HPDE6-E6E7 (cell line): Measurements from ENCODE around the gene DNAJA1.
"Not testable (repeated sequence)": the region's sequence is repeated elsewhere in the genome, so short reads cannot be mapped to it uniquely, and the experiment has no call there.

Experiments
- DNase-seq: peaks from one replicate; pipeline ENCODE4 v3.0.0; 2011; ENCODE audit warnings: missing footprints; ENCODE audit errors: extremely low spot score

DNAJA1 gene

GRCh38 chr9:33024966-33025571 is at the start of gene DNAJA1:
TSS of gene DNAJA1 (plus strand) at chr9:33025273. CDS start at chr9:33026485, 1,212 bp downstream.
- peak; percentile 85 for DNase-seq

GRCh38 chr9:32978051-32978450 is 47.0 kb upstream of the DNAJA1 start:
- no peak for DNase-seq

- no peak for DNase-seq
Measured at GRCh38 chr9:32986971-32987370, 38.1 kb upstream of the DNAJA1 start.

GRCh38 chr9:32989660-32990059 is 35.4 kb upstream of the DNAJA1 start:
- DNase-seq, result no peak

- no peak for DNase-seq
Measured at GRCh38 chr9:32991897-32992594, 33.0 kb upstream of the DNAJA1 start.

- DNase-seq, result no peak
Measured at GRCh38 chr9:32992595-32993238, 32.4 kb upstream of the DNAJA1 start.

- not testable (repeated sequence) for DNase-seq
Measured at GRCh38 chr9:33000682-33001055, 24.4 kb upstream of the DNAJA1 start.

- not testable (repeated sequence) for DNase-seq
Measured at GRCh38 chr9:33005335-33005734, 19.7 kb upstream of the DNAJA1 start.

GRCh38 chr9:33007755-33008154 is 17.3 kb upstream of the DNAJA1 start:
- no peak for DNase-seq

GRCh38 chr9:33011831-33012230 is 13.2 kb upstream of the DNAJA1 start:
- DNase-seq, result no peak

- no peak for DNase-seq
Measured at GRCh38 chr9:33012328-33013069, 12.6 kb upstream of the DNAJA1 start.

GRCh38 chr9:33013962-33014664 is 11.0 kb upstream of the DNAJA1 start:
- no peak for DNase-seq

- no peak for DNase-seq
Measured at GRCh38 chr9:33014665-33015014, 10.4 kb upstream of the DNAJA1 start.

- no peak for DNase-seq
Measured at GRCh38 chr9:33017283-33018041, 7.6 kb upstream of the DNAJA1 start.

- DNase-seq, result no peak
Measured at GRCh38 chr9:33019797-33020196, 5.3 kb upstream of the DNAJA1 start.

- no peak for DNase-seq
Measured at GRCh38 chr9:33022303-33022702, 2.8 kb upstream of the DNAJA1 start.

GRCh38 chr9:33022755-33023154 is 2.3 kb upstream of the DNAJA1 start:
- no peak for DNase-seq

- no peak for DNase-seq
Measured at GRCh38 chr9:33023661-33024060, 1.4 kb upstream of the DNAJA1 start.

GRCh38 chr9:33024126-33024965 is 727 bp upstream of the DNAJA1 start:
- DNase-seq, result no peak
